Activated B cell treated with CpG ODN at 0.5 μM for 24 hours (primary cell): Measurements from ENCODE around the gene SERPINE2. TPM values are rescaled to one million over a fixed set of nuclear protein-coding genes. Genes with fewer than 3 reads are reported as not detected.

Experiments
- ATAC-seq: fragments of 200-7000 bp; cut with Tn5 transposase; one replicate; pipeline ENCODE4 v1.10.0; 2021; ENCODE audit warnings: low read depth, mild to moderate bottlenecking, moderate library complexity
- CTCF ChIA-PET: fragments of 350-600 bp; sonication (Branson Sonifier 250); formaldehyde crosslinking; loops from one replicate; lab custom pipeline; 2021; ENCODE audit warnings: antibody characterized with exemption; lab: Charles Lee
- POLR2A ChIA-PET: fragments of 350-600 bp; sonication (Branson Sonifier 250); formaldehyde crosslinking; loops from one replicate; lab custom pipeline; 2021; ENCODE audit warnings: antibody characterized with exemption; lab: Charles Lee
- DNase-seq: peaks from one replicate; pipeline ENCODE4 v3.0.0; 2022
- H3K27ac Mint-ChIP-seq: one replicate; pipeline ENCODE4 v1.8.0; 2020; ENCODE audit warnings: mixed read lengths
- H3K27me3 Mint-ChIP-seq: one replicate; pipeline ENCODE4 v1.8.0; 2021; ENCODE audit warnings: mixed read lengths
- H3K36me3 Mint-ChIP-seq: one replicate; pipeline ENCODE4 v1.8.0; 2021; ENCODE audit warnings: low read depth, mixed read lengths
- H3K4me1 Mint-ChIP-seq: one replicate; pipeline ENCODE4 v1.8.0; 2021; ENCODE audit warnings: mixed read lengths
- H3K4me3 Mint-ChIP-seq: one replicate; pipeline ENCODE4 v1.8.0; 2020; ENCODE audit warnings: mild to moderate bottlenecking, mixed read lengths
- H3K9me3 Mint-ChIP-seq: one replicate; pipeline ENCODE4 v1.8.0; 2020; ENCODE audit warnings: mixed read lengths
- intact Hi-C: fragments of 100-400 bp; cut with micrococcal nuclease; formaldehyde crosslinking; loops from one replicate; pipeline ENCODE4 v1.15.1; 2024
- total RNA-seq: library from RNA; stranded (reverse); gene quantifications from 2 replicates; pipeline ENCODE4 v1.2.3, GENCODE V29; 2022
- TF ChIP-seq, protein P1 (sequence below): fragments of 200-600 bp; IDR thresholded peaks from one replicate; pipeline ENCODE4 v1.8.0; 2022; ENCODE audit warnings: antibody characterized with exemption, mild to moderate bottlenecking

The SERPINE2 gene
- total RNA-seq, 1 donor from 2014 or later = 1.1 TPM

- peaks cover 7% of the 10 kb centered on the region for H3K27me3 Mint-ChIP-seq
- ATAC-seq (no peak), DNase-seq (no peak)
- no peaks in the 10 kb centered on the region for H3K4me1 Mint-ChIP-seq
- ChIA-PET POLR2A (no interaction called here), CTCF (interaction anchor here (0.6 to 8.0 kb wide), 3 partner anchors 10 to 451 kb away, joined by 3 to 210 read pairs (median 3); no protein-coding TSS in a partner anchor)
- no peaks in the 10 kb centered on the region for H3K36me3 Mint-ChIP-seq
- no peak overlapping the region for H3K4me3 Mint-ChIP-seq
- H3K27ac Mint-ChIP-seq = no peak overlapping the region
- TF ChIP-seq, protein P1, sequence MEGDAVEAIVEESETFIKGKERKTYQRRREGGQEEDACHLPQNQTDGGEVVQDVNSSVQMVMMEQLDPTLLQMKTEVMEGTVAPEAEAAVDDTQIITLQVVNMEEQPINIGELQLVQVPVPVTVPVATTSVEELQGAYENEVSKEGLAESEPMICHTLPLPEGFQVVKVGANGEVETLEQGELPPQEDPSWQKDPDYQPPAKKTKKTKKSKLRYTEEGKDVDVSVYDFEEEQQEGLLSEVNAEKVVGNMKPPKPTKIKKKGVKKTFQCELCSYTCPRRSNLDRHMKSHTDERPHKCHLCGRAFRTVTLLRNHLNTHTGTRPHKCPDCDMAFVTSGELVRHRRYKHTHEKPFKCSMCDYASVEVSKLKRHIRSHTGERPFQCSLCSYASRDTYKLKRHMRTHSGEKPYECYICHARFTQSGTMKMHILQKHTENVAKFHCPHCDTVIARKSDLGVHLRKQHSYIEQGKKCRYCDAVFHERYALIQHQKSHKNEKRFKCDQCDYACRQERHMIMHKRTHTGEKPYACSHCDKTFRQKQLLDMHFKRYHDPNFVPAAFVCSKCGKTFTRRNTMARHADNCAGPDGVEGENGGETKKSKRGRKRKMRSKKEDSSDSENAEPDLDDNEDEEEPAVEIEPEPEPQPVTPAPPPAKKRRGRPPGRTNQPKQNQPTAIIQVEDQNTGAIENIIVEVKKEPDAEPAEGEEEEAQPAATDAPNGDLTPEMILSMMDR = no peak
- no peaks in the 10 kb centered on the region for H3K9me3 Mint-ChIP-seq
- intact Hi-C loops = loop anchor here (5.0 to 10.0 kb wide), 2 partner anchors 783 to 1019 kb away; no protein-coding TSS in a partner anchor
Measured at GRCh38 chr2:223991611-223992010, 47.5 kb downstream of the SERPINE2 start.

- Mint-ChIP-seq H3K27me3 (peaks cover 14% of the 10 kb centered on the region), H3K36me3 (no peaks in the 10 kb centered on the region), H3K4me3 (no peak overlapping the region), H3K9me3 (no peaks in the 10 kb centered on the region), H3K27ac (no peak overlapping the region), H3K4me1 (no peaks in the 10 kb centered on the region)
- ChIA-PET CTCF (interaction anchor here (0.9 to 8.0 kb wide), 2 partner anchors 10 to 295 kb away, joined by 3 to 210 read pairs; no protein-coding TSS in a partner anchor), POLR2A (no interaction called here)
- ATAC-seq (no peak), DNase-seq (no peak)
- intact Hi-C loops = loop anchor here (5.0 to 10.0 kb wide), 2 partner anchors 785 to 1018 kb away; no protein-coding TSS in a partner anchor
- TF ChIP-seq, protein P1 = no peak
Measured at GRCh38 chr2:223989856-223990232, 49.2 kb downstream of the SERPINE2 start.

GRCh38 chr2:223989206-223989855 is 49.8 kb downstream of the SERPINE2 start:
- POLR2A ChIA-PET = no interaction called here
- TF ChIP-seq, protein P1 = no peak
- Mint-ChIP-seq H3K36me3 (no peaks in the 10 kb centered on the region), H3K9me3 (no peaks in the 10 kb centered on the region), H3K4me3 (no peak overlapping the region), H3K27me3 (peaks cover 17% of the 10 kb centered on the region), H3K4me1 (no peaks in the 10 kb centered on the region), H3K27ac (no peak overlapping the region)
- intact Hi-C loops = no loop called here
- CTCF ChIA-PET = interaction anchor here (0.9 to 8.0 kb wide), 2 partner anchors 9 to 296 kb away, joined by 3 to 210 read pairs; no protein-coding TSS in a partner anchor
- ATAC-seq (no peak), DNase-seq (no peak)

DNA sequence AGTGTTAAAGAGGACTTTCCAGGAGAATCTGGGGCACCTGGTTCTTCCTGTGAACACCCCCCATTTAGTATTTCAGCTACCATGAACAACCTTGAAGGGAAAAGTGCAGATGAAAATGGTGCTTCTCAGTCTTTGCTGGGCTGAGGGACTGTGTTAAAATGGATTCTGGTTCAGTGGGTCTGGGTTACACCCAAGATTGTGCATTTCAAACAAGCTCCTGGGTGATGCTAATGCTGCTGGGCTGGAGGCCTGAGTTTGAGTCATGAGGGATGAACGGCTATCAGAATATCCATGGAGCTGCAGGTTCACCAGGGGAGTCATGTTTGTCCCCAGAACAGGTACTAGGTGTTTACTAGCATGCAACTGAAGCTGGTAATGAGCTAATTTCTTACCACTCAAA is 57.8 kb downstream of the SERPINE2 start:
- Mint-ChIP-seq H3K27me3 (peaks cover 9% of the 10 kb centered on the region), H3K36me3 (no peaks in the 10 kb centered on the region), H3K9me3 (no peaks in the 10 kb centered on the region), H3K4me3 (no peak overlapping the region), H3K27ac (no peak overlapping the region), H3K4me1 (no peaks in the 10 kb centered on the region)
- TF ChIP-seq, protein P1 = no peak
- ATAC-seq = no peak
- ChIA-PET POLR2A (no interaction called here), CTCF (interaction anchor here (1.3 kb wide), 1 partner anchor 11 kb away, joined by 3 read pairs; no protein-coding TSS in a partner anchor)
- intact Hi-C loops = no loop called here
- DNase-seq = no peak

- TF ChIP-seq, protein P1 = no peak
- DNase-seq (no peak), ATAC-seq (no peak)
- H3K4me3 Mint-ChIP-seq = no peak overlapping the region
- no peaks in the 10 kb centered on the region for H3K4me1 Mint-ChIP-seq
- H3K27ac Mint-ChIP-seq = no peak overlapping the region
- no peaks in the 10 kb centered on the region for H3K36me3 Mint-ChIP-seq
- POLR2A ChIA-PET = no interaction called here
- CTCF ChIA-PET = interaction anchor here (1.1 to 1.3 kb wide), 3 partner anchors 11 to 304 kb away, joined by 3 to 4 read pairs (median 3); no protein-coding TSS in a partner anchor
- H3K27me3 Mint-ChIP-seq = peaks cover 6% of the 10 kb centered on the region
- intact Hi-C loops = no loop called here
- H3K9me3 Mint-ChIP-seq = no peaks in the 10 kb centered on the region
Measured at GRCh38 chr2:223980803-223981202, 58.3 kb downstream of the SERPINE2 start.
